Thyroid gland (tissue), 4 donors: Measurements from ENCODE around the gene NCBP2L.

Experiments used
- CTCF ChIP-seq, 6 experiments: fragments of 200-600 bp in 3 of 6; fragments of 450-650 bp in 3 of 6; sonication (generic) in 3 of 6; IDR thresholded peaks; one replicate each; pipeline ENCODE4 v1.5.1; 2016 to 2019; ENCODE audit warnings: antibody characterized with exemption in 6 of 6, mild to moderate bottlenecking in 2 of 6, inconsistent platforms in 1 of 6, moderate library complexity in 1 of 6
- POLR2A ChIP-seq, 2 donors: fragments of 450-650 bp; IDR thresholded peaks; one replicate each; pipeline ENCODE4 v1.6.1; 2017; ENCODE audit warnings: antibody characterized with exemption in 2 of 2, mild to moderate bottlenecking in 2 of 2, moderate library complexity in 1 of 2

GRCh38 chrX:107743995-107744394 is 33.5 kb upstream of the NCBP2L start:
- TF ChIP-seq POLR2A (IDR thresholded peaks at IDR 0.05) (no peak), CTCF (IDR thresholded peaks at IDR 0.05) (no peak)
